Gastrocnemius medialis (tissue), 4 donors: ENCODE measurements around the gene PRCD. TPM values are rescaled to one million over a fixed set of nuclear protein-coding genes. Genes with fewer than 3 reads are reported as not detected.
A peak's percentile ranks its signal among the peaks of the same experiment; 100 is the strongest.

Experiments used
- ATAC-seq, 2 donors: fragments of 150-250 bp; one replicate each; pipeline ENCODE4 v1.9.1; 2016
- DNase-seq, 2 donors: peaks; one replicate each; pipeline ENCODE4 v3.0.0-alpha.2; 2019
- H3K27ac ChIP-seq, 4 donors: fragments of 200-600 bp; sonication (generic); 1 replicate in 1 of 4; 2 replicates in 3 of 4; pipeline ENCODE4 v1.5.1; 2016 to 2018; ENCODE audit warnings: mild to moderate bottlenecking in 2 of 4, moderate library complexity in 1 of 4
- H3K27me3 ChIP-seq, 3 donors: fragments of 200-600 bp; sonication (generic) in 2 of 3; 1 replicate in 1 of 3; 2 replicates in 2 of 3; pipeline versions ENCODE4 v1.5.1 to v1.6.0; 2016 to 2019; ENCODE audit warnings: mild to moderate bottlenecking in 1 of 3, moderate library complexity in 1 of 3
- H3K36me3 ChIP-seq, 2 donors: fragments of 200-600 bp; sonication (generic) in 1 of 2; one replicate each; pipeline ENCODE4 v1.5.1; 2017 to 2018
- H3K4me1 ChIP-seq, 2 donors: fragments of 200-600 bp; sonication (generic) in 1 of 2; one replicate each; pipeline ENCODE4 v1.5.1; 2016 to 2017; ENCODE audit warnings: mild to moderate bottlenecking in 2 of 2
- H3K4me3 ChIP-seq, 4 donors: fragments of 200-600 bp; sonication (generic) in 3 of 4; 1 replicate in 1 of 4; 2 replicates in 3 of 4; pipeline ENCODE4 v1.5.1; 2016 to 2019; ENCODE audit warnings: mild to moderate bottlenecking in 2 of 4
- H3K9me3 ChIP-seq, 3 donors: fragments of 200-600 bp; sonication (generic) in 2 of 3; 1 replicate in 1 of 3; 2 replicates in 2 of 3; pipeline ENCODE4 v1.5.1; 2016 to 2019
- CTCF ChIP-seq, 5 experiments: fragments of 450-650 bp in 3 of 5; fragments of 200-600 bp in 2 of 5; sonication (generic) in 2 of 5; IDR thresholded peaks in 4 of 5; conservative IDR thresholded peaks in 1 of 5; 1 replicate in 4 of 5; 2 replicates in 1 of 5; pipeline ENCODE4 v1.5.1; 2016 to 2019; ENCODE audit warnings: antibody characterized with exemption in 5 of 5, mild to moderate bottlenecking in 3 of 5, moderate library complexity in 3 of 5
- POLR2A ChIP-seq, 2 donors: fragments of 450-650 bp; IDR thresholded peaks; one replicate each; pipeline ENCODE4 v1.6.1; 2017; ENCODE audit warnings: antibody characterized with exemption in 2 of 2, mild to moderate bottlenecking in 2 of 2, moderate library complexity in 2 of 2
- in situ Hi-C, 4 donors: fragments of 200-750 bp; cut with MboI; loops; one replicate each; pipeline versions ENCODE4 v1.15.0 to v1.8.0; 2017; ENCODE audit warnings: low sequenced_read_pairs in 4 of 4
- intact Hi-C: fragments of 100-400 bp; cut with DNase I; formaldehyde crosslinking; loops from one replicate; pipeline ENCODE4 v1.15.1; 2023; ENCODE audit warnings: low total_unique reads
- total RNA-seq, 4 donors: library from RNA; depleted of rRNA; stranded (reverse); fragments of >200 nt; gene quantifications; one replicate each; pipeline versions ENCODE4 v1.1.0 to v1.2.3, GENCODE V29; 2016

PRCD gene
- total RNA-seq, 4 donors from 2014 or later, result 0.33 to 3.7 (median 1.1) TPM; not detected in 1

GRCh38 chr17:76500074-76500746, 39.6 kb upstream of the PRCD start:
- Histone ChIP-seq H3K9me3 (no peaks in the 10 kb centered on the region), H3K4me1 (peaks cover 46 to 48% of the 10 kb centered on the region in 2 donors), H3K36me3 (no peaks in the 10 kb centered on the region), H3K4me3 (peak overlapping the region; percentile 49 to 74 (median 66)), H3K27ac (peak overlapping the region; percentile 90 to 94 (median 92)), H3K27me3 (no peaks in the 10 kb centered on the region)
- no peak for DNase-seq
- intact Hi-C loops, result no loop called here
- no peak for ATAC-seq
- TF ChIP-seq POLR2A (IDR thresholded peaks at IDR 0.05) (no peak), CTCF (IDR thresholded peaks at IDR 0.05 in 4 of 5, conservative IDR thresholded peaks at IDR 0.05 in 1 of 5) (no peak)
- in situ Hi-C loops, result no loop called here

- in situ Hi-C loops, result no loop called here
These were observed 39.2 kb upstream of the PRCD start for GRCh38 chr17:76500747-76501017.

GRCh38 chr17:76501018-76501826, 38.6 kb upstream of the PRCD start, which contains the start of gene RHBDF2:
Gene RHBDF2 (minus strand): TSS chr17:76501423. CDS start chr17:76481524, 19,899 bp downstream.
- Histone ChIP-seq H3K9me3 (no peaks in the 10 kb centered on the region), H3K4me3 (peak within 1 kb of the TSS; percentile 49 to 74 (median 66)), H3K27ac (peak within 1 kb of the TSS; percentile 90 to 94 (median 92)), H3K4me1 (peaks cover 46 to 47% of the 10 kb centered on the region in 2 donors), H3K36me3 (no peaks in the 10 kb centered on the region), H3K27me3 (no peaks in the 10 kb centered on the region)
- peak; percentile 80 to 87 for DNase-seq
- in situ Hi-C loops, result no loop called here
- peak; percentile 75 to 78 for ATAC-seq
- peak; percentile 93 to 94 for TF ChIP-seq POLR2A (IDR thresholded peaks at IDR 0.05)
- TF ChIP-seq CTCF (IDR thresholded peaks at IDR 0.05 in 4 of 5, conservative IDR thresholded peaks at IDR 0.05 in 1 of 5), result no peak
- intact Hi-C loops, result no loop called here

More at GRCh38 chr17:76500747-76501017, 39.2 kb upstream of the PRCD start:
- DNase-seq (no peak), ATAC-seq (peak; percentile 5 to 9)
- H3K27ac ChIP-seq, result peak overlapping the region; percentile 90 to 94 (median 92)
- intact Hi-C loops, result no loop called here
- H3K4me1 ChIP-seq, result peaks cover 46 to 48% of the 10 kb centered on the region in 2 donors
- TF ChIP-seq CTCF (IDR thresholded peaks at IDR 0.05 in 4 of 5, conservative IDR thresholded peaks at IDR 0.05 in 1 of 5) (no peak), POLR2A (IDR thresholded peaks at IDR 0.05) (no peak)
- peak overlapping the region; percentile 49 to 74 (median 66) for H3K4me3 ChIP-seq
- no peaks in the 10 kb centered on the region for H3K27me3 ChIP-seq
- no peaks in the 10 kb centered on the region for H3K36me3 ChIP-seq
- no peaks in the 10 kb centered on the region for H3K9me3 ChIP-seq

GRCh38 chr17:76501827-76502307, 38.0 kb upstream of the PRCD start:
- ATAC-seq (no peak), DNase-seq (no peak)
- H3K4me3 ChIP-seq, result peak overlapping the region; percentile 39 to 74 (median 60)
- H3K27me3 ChIP-seq, result no peaks in the 10 kb centered on the region
- H3K27ac ChIP-seq, result peak overlapping the region; percentile 90 to 94 (median 92)
- in situ Hi-C loops, result no loop called here
- TF ChIP-seq POLR2A (IDR thresholded peaks at IDR 0.05) (no peak), CTCF (IDR thresholded peaks at IDR 0.05 in 4 of 5, conservative IDR thresholded peaks at IDR 0.05 in 1 of 5) (no peak)
- no peaks in the 10 kb centered on the region for H3K9me3 ChIP-seq
- no peaks in the 10 kb centered on the region for H3K36me3 ChIP-seq
- intact Hi-C loops, result no loop called here
- peaks cover 44 to 46% of the 10 kb centered on the region in 2 donors for H3K4me1 ChIP-seq
